Spleen (tissue), 7 donors: ENCODE measurements around the gene RCL1.

Experiments
- CTCF ChIP-seq, 11 experiments: fragments of 200-600 bp in 7 of 11; fragments of 450-650 bp in 4 of 11; sonication (generic) in 4 of 11; IDR thresholded peaks in 8 of 11; conservative IDR thresholded peaks in 3 of 11; 1 replicate in 7 of 11; 2 replicates in 4 of 11; pipeline versions ENCODE4 v1.4.0 to v1.8.0; 2016 to 2021; ENCODE audit warnings: antibody characterized with exemption in 11 of 11, inconsistent platforms in 4 of 11, mild to moderate bottlenecking in 1 of 11
- POLR2A ChIP-seq, 3 donors: fragments of 450-650 bp; IDR thresholded peaks; one replicate each; pipeline ENCODE4 v1.5.1; 2017; ENCODE audit warnings: antibody characterized with exemption in 3 of 3, mild to moderate bottlenecking in 1 of 3
- POLR2AphosphoS5 ChIP-seq, 3 donors: sonication (generic); formaldehyde crosslinking; IDR thresholded peaks; one replicate each; pipeline ENCODE4 v1.5.1; 2017; ENCODE audit warnings: antibody characterized with exemption in 3 of 3
- donor health status: DM: no; HTN: no; CAD: no; lungs with moderate emphysema.
- donor health status: DM: no; HTN: no; CAD: no.
- donor health status: DM: no; HTN: no; CAD: no.

GRCh38 chr9:4755026-4755609 is 37.6 kb upstream of the RCL1 start:
- TF ChIP-seq CTCF (IDR thresholded peaks at IDR 0.05 in 8 of 11, conservative IDR thresholded peaks at IDR 0.05 in 3 of 11) (no peak), POLR2A (IDR thresholded peaks at IDR 0.05) (no peak), POLR2AphosphoS5 (IDR thresholded peaks at IDR 0.05) (no peak)
